ENCODE data around the gene PADI1. TPM values are rescaled to one million over a fixed set of nuclear protein-coding genes. Genes with fewer than 3 reads are reported as not detected.

Gene PADI1
- total and polyA plus RNA-seq, 2 of the 8 experiments (the other 6 are each of a cell fraction or from before 2014, with no cell fraction given), result 0.20 to 0.30 TPM

GRCh38 chr1:17264470-17264869 is 59.5 kb downstream of the PADI1 start:
- no peak for TF ChIP-seq CTCF (IDR thresholded peaks at IDR 0.05; ENCODE audit: control extremely low read depth in 1 of 3, insufficient read depth in 1 of 3, low read depth in 1 of 3, low read length in 3 of 3)
- no peak for TF ChIP-seq POLR2AphosphoS5 (IDR thresholded peaks at IDR 0.05; ENCODE audit: low read depth, low read length)
- no peak for TF ChIP-seq CEBPB (IDR thresholded peaks at IDR 0.05; ENCODE audit: low read depth, low read length)
- TF ChIP-seq KDM4A (IDR thresholded peaks at IDR 0.05; ENCODE audit: low read depth, low read length, severe bottlenecking), result no peak
- no peak for TF ChIP-seq KDM5A (IDR thresholded peaks at IDR 0.05; ENCODE audit: low read length)
- TF ChIP-seq E2F6 (IDR thresholded peaks at IDR 0.05), result no peak
- no peak for TF ChIP-seq ATF2 (IDR thresholded peaks at IDR 0.05; ENCODE audit: low read length)
- no peak for TF ChIP-seq CHD1 (IDR thresholded peaks at IDR 0.05; ENCODE audit: low read depth, low read length)
- no peak for TF ChIP-seq CREB1 (IDR thresholded peaks at IDR 0.05)

More at GRCh38 chr1:17264470-17264869, 59.5 kb downstream of the PADI1 start:
- no peak overlapping the region for H4K91ac ChIP-seq (replicated peaks; ENCODE audit: insufficient read length, low read length)
- FAIRE-seq (no peak), DNase-seq (ENCODE audit: low read depth in 1 of 2, low spot score in 2 of 2) (no peak)
- no peaks in the 10 kb centered on the region for H3K36me3 ChIP-seq (ENCODE audit: control insufficient read depth in 2 of 4, insufficient read depth in 4 of 4, low read length in 3 of 4)
- H4K20me1 ChIP-seq (replicated peaks in 1 of 2; ENCODE audit: control insufficient read depth in 1 of 2, insufficient read depth in 2 of 2, low read length in 2 of 2), result no peaks in the 10 kb centered on the region
- H2BK12ac ChIP-seq (ENCODE audit: low read depth, low read length), result no peak overlapping the region
- no peak overlapping the region for H3K18ac ChIP-seq (ENCODE audit: extremely low read depth, low read length)
- H3K79me1 ChIP-seq (ENCODE audit: low read depth, low read length), result no peaks in the 10 kb centered on the region
- no peak overlapping the region for H4K8ac ChIP-seq (ENCODE audit: extremely low read depth, insufficient read depth, low read length)
- no peaks in the 10 kb centered on the region for H3K9me3 ChIP-seq (ENCODE audit: insufficient read depth in 2 of 2, low read depth in 1 of 2, low read length in 1 of 2)
- no peak overlapping the region for H2BK20ac ChIP-seq (ENCODE audit: low read length)
- CTCF ChIA-PET (ENCODE audit: partially characterized antibody), result interaction anchor here (0.6 to 2.2 kb wide), 8 partner anchors 9 to 377 kb away, joined by 3 to 9 read pairs (median 4); no protein-coding TSS in a partner anchor
- H3K79me2 ChIP-seq (ENCODE audit: control insufficient read depth in 1 of 2, insufficient read depth in 2 of 2, low read length in 2 of 2), result no peaks in the 10 kb centered on the region
- H2BK15ac ChIP-seq (ENCODE audit: low read length), result no peak overlapping the region
- peaks cover 0 to 2% (median 0%) of the 10 kb centered on the region in 4 experiments; a peak in 1 of 7 replicates for H3K27me3 ChIP-seq (replicated peaks in 1 of 4; ENCODE audit: control insufficient read depth in 3 of 4, extremely low read depth in 1 of 4, insufficient read depth in 3 of 4, low read length in 3 of 4)
- no peak overlapping the region for H2AK5ac ChIP-seq (ENCODE audit: low read depth, low read length)
- H4K5ac ChIP-seq (ENCODE audit: insufficient read length, low read depth, low read length), result no peak overlapping the region
- H3K23me2 ChIP-seq (ENCODE audit: low read depth, low read length), result no peaks in the 10 kb centered on the region
- POLR2A ChIA-PET (ENCODE audit: partially characterized antibody), result no interaction called here
- no peak overlapping the region for H3K4me3 ChIP-seq (ENCODE audit: extremely low read depth in 1 of 4, insufficient read depth in 2 of 4, low read depth in 3 of 4, low read length in 4 of 4)
- H3K23ac ChIP-seq (ENCODE audit: insufficient read length), result no peak overlapping the region
- H3K4me2 ChIP-seq (ENCODE audit: insufficient read depth in 1 of 2, low read depth in 2 of 2, low read length in 2 of 2), result no peak overlapping the region
- H3K4me1 ChIP-seq (replicated peaks in 1 of 4; ENCODE audit: control insufficient read depth in 3 of 4, insufficient read depth in 4 of 4, low read length in 3 of 4), result no peaks in the 10 kb centered on the region; a peak in 1 of 7 replicates
- no peak overlapping the region for H3K9ac ChIP-seq (replicated peaks in 1 of 4; ENCODE audit: extremely low read depth in 1 of 4, low read depth in 3 of 4, low read length in 3 of 4)
- H3K56ac ChIP-seq (replicated peaks; ENCODE audit: insufficient read length, low read depth, low read length), result no peak overlapping the region
- H2AFZ ChIP-seq (ENCODE audit: low read length), result no peak overlapping the region
- no peak overlapping the region for H2BK5ac ChIP-seq (ENCODE audit: low read depth, low read length)
- H3K27ac ChIP-seq (ENCODE audit: low read depth, low read length), result no peak overlapping the region
- H2BK120ac ChIP-seq (replicated peaks; ENCODE audit: low read depth, low read length), result no peak overlapping the region
- no peak overlapping the region for H3K14ac ChIP-seq (ENCODE audit: insufficient read length)
- no peak overlapping the region for H3K4ac ChIP-seq (replicated peaks; ENCODE audit: insufficient read length, low read depth, low read length)
- WGBS, 2 experiments (ENCODE audit: extremely low coverage in 1 of 2, insufficient coverage in 1 of 2, insufficient read length in 1 of 2, insufficient replicate concordance in 2 of 2, low coverage in 1 of 2, low lambda C conversion rate in 2 of 2, missing lambda C conversion rate in 1 of 2), result 75% methylated on average over 5 of the region's 5 CpGs; no CpG with 5 or more reads in 1 of the 2 experiments
